ENCODE measurements around the gene UVRAG. TPM values are rescaled to one million over a fixed set of nuclear protein-coding genes. Genes with fewer than 3 reads are reported as not detected.

The UVRAG gene
- total and polyA plus RNA-seq, 8 donors, result 4.7 to 55.5 (median 20.5) TPM

DNA sequence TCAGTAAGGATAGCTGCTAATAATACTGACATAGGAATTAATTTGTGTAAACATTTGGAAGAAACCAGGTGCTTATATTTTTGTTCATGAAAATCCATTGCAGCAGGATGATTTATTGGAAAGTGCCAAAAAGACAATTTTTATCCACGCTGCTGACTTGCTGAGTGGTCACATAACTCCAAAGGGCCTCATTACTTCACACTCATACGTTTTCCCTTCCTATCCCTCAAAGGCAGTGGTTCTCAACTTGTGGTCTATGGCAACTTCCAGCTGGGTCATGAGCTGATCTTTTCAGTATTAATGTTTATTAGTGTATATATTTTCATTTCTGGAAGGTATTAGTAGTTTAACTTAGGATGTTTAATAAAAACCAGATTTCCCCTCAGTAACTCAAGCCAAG is 178.1 kb downstream of the UVRAG start:
- TF ChIP-seq, protein P1, sequence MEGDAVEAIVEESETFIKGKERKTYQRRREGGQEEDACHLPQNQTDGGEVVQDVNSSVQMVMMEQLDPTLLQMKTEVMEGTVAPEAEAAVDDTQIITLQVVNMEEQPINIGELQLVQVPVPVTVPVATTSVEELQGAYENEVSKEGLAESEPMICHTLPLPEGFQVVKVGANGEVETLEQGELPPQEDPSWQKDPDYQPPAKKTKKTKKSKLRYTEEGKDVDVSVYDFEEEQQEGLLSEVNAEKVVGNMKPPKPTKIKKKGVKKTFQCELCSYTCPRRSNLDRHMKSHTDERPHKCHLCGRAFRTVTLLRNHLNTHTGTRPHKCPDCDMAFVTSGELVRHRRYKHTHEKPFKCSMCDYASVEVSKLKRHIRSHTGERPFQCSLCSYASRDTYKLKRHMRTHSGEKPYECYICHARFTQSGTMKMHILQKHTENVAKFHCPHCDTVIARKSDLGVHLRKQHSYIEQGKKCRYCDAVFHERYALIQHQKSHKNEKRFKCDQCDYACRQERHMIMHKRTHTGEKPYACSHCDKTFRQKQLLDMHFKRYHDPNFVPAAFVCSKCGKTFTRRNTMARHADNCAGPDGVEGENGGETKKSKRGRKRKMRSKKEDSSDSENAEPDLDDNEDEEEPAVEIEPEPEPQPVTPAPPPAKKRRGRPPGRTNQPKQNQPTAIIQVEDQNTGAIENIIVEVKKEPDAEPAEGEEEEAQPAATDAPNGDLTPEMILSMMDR (IDR thresholded peaks at IDR 0.05), result no peak
- intact Hi-C loops (cut with DNase I; ENCODE audit: low total_unique reads), result no loop called here
- Histone ChIP-seq H3K27ac (no peak overlapping the region), H3K27me3 (no peaks in the 10 kb centered on the region), H3K4me3 (no peak overlapping the region), H3K36me3 (no peaks in the 10 kb centered on the region), H3K4me1 (peaks cover 0 to 6% (median 0%) of the 10 kb centered on the region in 4 donors), H3K9me3 (no peaks in the 10 kb centered on the region)
- 85 to 90% (median 89%) methylated on average over 2 of the region's 2 CpGs for WGBS, 5 donors
- DNase-seq, result no peak

DNA sequence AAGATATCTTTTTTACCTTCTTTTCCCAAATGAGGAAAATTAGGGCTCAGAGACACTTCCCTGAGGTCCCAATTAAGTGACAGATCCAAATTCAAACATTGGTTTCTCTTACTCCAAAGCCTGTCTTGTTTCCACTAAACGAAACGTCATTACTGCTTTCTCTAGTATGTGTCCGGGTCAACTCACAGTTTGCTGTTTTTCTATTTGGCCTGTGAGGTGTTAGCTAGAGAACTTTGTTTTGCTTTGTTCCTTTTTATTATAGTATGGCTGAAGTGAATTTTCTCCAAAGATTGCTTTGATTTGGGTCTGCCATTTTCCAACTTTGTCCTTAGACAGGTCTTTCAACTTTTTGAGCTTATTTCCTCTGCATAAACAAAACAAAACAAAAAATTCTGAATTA is 179.6 kb downstream of the UVRAG start:
- intact Hi-C loops (cut with DNase I; ENCODE audit: low total_unique reads), result no loop called here
- TF ChIP-seq, protein P1 (IDR thresholded peaks at IDR 0.05), result no peak
- TF ChIP-seq POLR2A (IDR thresholded peaks at IDR 0.05), result no peak
- TF ChIP-seq EP300 (IDR thresholded peaks at IDR 0.05), result no peak
- no peak for TF ChIP-seq POLR2AphosphoS5 (IDR thresholded peaks at IDR 0.05)
- no peaks in the 10 kb centered on the region for H3K9me3 ChIP-seq
- no peaks in the 10 kb centered on the region for H3K36me3 ChIP-seq
- H3K27me3 ChIP-seq, result no peaks in the 10 kb centered on the region
- WGBS, 5 donors, result 87 to 94% (median 91%) methylated on average over 3 of the region's 3 CpGs
- DNase-seq, result no peak
- no peak overlapping the region for H3K4me3 ChIP-seq
- peaks cover 0 to 6% (median 0%) of the 10 kb centered on the region in 4 donors for H3K4me1 ChIP-seq
- no peak overlapping the region for H3K27ac ChIP-seq

GRCh38 chr11:75996523-75997442 is 181.8 kb downstream of the UVRAG start:
- TF ChIP-seq, protein P1 (IDR thresholded peaks at IDR 0.05), result no peak
- no peak for TF ChIP-seq POLR2A (IDR thresholded peaks at IDR 0.05)
- TF ChIP-seq POLR2AphosphoS5 (IDR thresholded peaks at IDR 0.05), result no peak
- no peak for TF ChIP-seq EP300 (IDR thresholded peaks at IDR 0.05)
- no peaks in the 10 kb centered on the region for H3K27me3 ChIP-seq
- peaks cover 0 to 6% (median 0%) of the 10 kb centered on the region in 4 donors for H3K4me1 ChIP-seq
- H3K4me3 ChIP-seq, result no peak overlapping the region
- peaks cover 0 to 4% (median 0%) of the 10 kb centered on the region in 4 donors for H3K36me3 ChIP-seq
- WGBS, 5 donors, result 37 to 53% (median 48%) methylated on average over 1 of the region's 1 CpG
- intact Hi-C loops (cut with DNase I; ENCODE audit: low total_unique reads), result no loop called here
- no peaks in the 10 kb centered on the region for H3K9me3 ChIP-seq
- peak in 1 of 2 donors; percentile 16 for DNase-seq
- H3K27ac ChIP-seq, result no peak overlapping the region

DNA sequence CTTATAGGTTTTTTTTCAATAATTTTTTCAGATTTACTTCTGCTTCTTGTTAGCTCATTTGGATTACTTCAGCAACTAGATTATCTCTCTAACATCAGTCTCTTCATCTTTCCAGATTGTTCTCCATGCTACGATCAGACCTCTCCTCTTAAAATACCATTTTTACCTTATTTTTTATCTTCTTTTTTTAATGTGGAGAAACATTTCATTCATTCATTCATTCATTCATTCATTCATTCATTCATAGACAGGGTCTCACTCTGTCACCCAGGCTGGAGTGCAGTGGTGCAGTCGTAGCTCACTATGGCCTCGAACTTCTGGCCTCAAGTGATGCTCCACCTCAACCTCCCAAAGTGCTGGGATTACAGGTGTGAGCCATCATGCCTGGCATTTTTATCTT is 189.4 kb downstream of the UVRAG start:
- H3K36me3 ChIP-seq, result peaks cover 8 to 56% (median 52%) of the 10 kb centered on the region in 4 donors

More for the DNA sequence above, 189.4 kb downstream of the UVRAG start:
- no peak for DNase-seq
- no peak for TF ChIP-seq POLR2AphosphoS5 (IDR thresholded peaks at IDR 0.05)
- TF ChIP-seq, protein P1 (IDR thresholded peaks at IDR 0.05), result no peak
- TF ChIP-seq EP300 (IDR thresholded peaks at IDR 0.05), result no peak
- no peak for TF ChIP-seq POLR2A (IDR thresholded peaks at IDR 0.05)
- Histone ChIP-seq H3K4me1 (no peaks in the 10 kb centered on the region), H3K27ac (no peak overlapping the region), H3K9me3 (no peaks in the 10 kb centered on the region), H3K27me3 (no peaks in the 10 kb centered on the region), H3K4me3 (no peak overlapping the region)
- WGBS, 5 donors, result 87 to 99% (median 98%) methylated on average over 3 of the region's 3 CpGs
- intact Hi-C loops (cut with DNase I; ENCODE audit: low total_unique reads), result no loop called here

All from stomach (tissue), 9 donors.